Testis (tissue), 2 donors: ENCODE measurements around the gene GPD1L.

Source experiments
- POLR2A ChIP-seq: fragments of 450-650 bp; IDR thresholded peaks from one replicate; pipeline ENCODE4 v1.6.1; 2017; ENCODE audit warnings: antibody characterized with exemption, mild to moderate bottlenecking, moderate library complexity
- TF ChIP-seq, protein P1 (sequence below), 3 experiments: fragments of 450-650 bp in 2 of 3; fragments of 200-600 bp in 1 of 3; sonication (generic) in 1 of 3; IDR thresholded peaks; one replicate each; pipeline ENCODE4 v1.5.1; 2016 to 2019; ENCODE audit warnings: antibody characterized with exemption in 3 of 3, mild to moderate bottlenecking in 2 of 3, moderate library complexity in 1 of 3

DNA sequence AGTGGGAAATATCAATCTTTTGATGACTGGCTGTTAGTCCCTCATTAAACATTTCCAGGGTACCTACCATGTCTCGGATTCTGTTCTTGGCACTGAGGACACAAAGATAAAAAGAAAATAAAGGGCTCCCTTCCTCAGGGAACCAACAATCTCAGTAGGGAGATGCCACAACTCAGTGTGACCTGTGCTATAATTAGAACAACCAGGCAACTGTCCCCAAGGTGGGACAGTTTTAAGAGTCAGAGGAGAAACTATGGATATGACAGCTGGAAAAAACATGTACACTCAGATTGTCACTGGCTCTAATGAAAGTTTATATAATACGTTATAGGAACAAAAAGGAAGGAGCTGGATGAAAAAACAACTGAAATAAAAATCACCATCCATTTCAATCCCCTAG lies 108.8 kb downstream of the GPD1L start:
- TF ChIP-seq, protein P1, sequence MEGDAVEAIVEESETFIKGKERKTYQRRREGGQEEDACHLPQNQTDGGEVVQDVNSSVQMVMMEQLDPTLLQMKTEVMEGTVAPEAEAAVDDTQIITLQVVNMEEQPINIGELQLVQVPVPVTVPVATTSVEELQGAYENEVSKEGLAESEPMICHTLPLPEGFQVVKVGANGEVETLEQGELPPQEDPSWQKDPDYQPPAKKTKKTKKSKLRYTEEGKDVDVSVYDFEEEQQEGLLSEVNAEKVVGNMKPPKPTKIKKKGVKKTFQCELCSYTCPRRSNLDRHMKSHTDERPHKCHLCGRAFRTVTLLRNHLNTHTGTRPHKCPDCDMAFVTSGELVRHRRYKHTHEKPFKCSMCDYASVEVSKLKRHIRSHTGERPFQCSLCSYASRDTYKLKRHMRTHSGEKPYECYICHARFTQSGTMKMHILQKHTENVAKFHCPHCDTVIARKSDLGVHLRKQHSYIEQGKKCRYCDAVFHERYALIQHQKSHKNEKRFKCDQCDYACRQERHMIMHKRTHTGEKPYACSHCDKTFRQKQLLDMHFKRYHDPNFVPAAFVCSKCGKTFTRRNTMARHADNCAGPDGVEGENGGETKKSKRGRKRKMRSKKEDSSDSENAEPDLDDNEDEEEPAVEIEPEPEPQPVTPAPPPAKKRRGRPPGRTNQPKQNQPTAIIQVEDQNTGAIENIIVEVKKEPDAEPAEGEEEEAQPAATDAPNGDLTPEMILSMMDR (IDR thresholded peaks at IDR 0.05) = no peak
- no peak for TF ChIP-seq POLR2A
